ENCODE measurements around the gene PTAFR.

- TF ChIP-seq CTCF (IDR thresholded peaks at IDR 0.05), result no peak
- no peak for TF ChIP-seq POLR2A (IDR thresholded peaks at IDR 0.05)
Measured at GRCh38 chr1:28109639-28110038, 66.9 kb downstream of the PTAFR start.

Data from right lobe of liver (tissue), 4 donors.